GM12878 (cell line): ENCODE measurements around the gene VMP1. TPM values are rescaled to one million over a fixed set of nuclear protein-coding genes. Genes with fewer than 3 reads are reported as not detected.

Source experiments
- ATF7 ChIP-seq: fragments of 450-650 bp; IDR thresholded peaks from 2 replicates; pipeline ENCODE4 v1.6.1; 2016; ENCODE audit warnings: low read depth, mild to moderate bottlenecking
- CEBPB ChIP-seq, 2 experiments: fragments of 150-350 bp in 1 of 2; IDR thresholded peaks; 2 replicates each; pipeline ENCODE4 v1.6.1; 2012 to 2014; ENCODE audit warnings: low read depth in 2 of 2, low read length in 2 of 2, borderline replicate concordance in 1 of 2, inconsistent platforms in 1 of 2
- CHD2 ChIP-seq: IDR thresholded peaks from 2 replicates; pipeline ENCODE4 v1.6.1; 2011; ENCODE audit warnings: low read depth, low read length, improper control_type of control experiment, borderline replicate concordance
- CREB1 ChIP-seq: IDR thresholded peaks from 2 replicates; pipeline ENCODE4 v1.6.1; 2012; ENCODE audit warnings: low read depth, mild to moderate bottlenecking, inconsistent platforms
- EGR1 ChIP-seq, 2 experiments: IDR thresholded peaks; 1 replicate in 1 of 2; 2 replicates in 1 of 2; pipeline ENCODE4 v1.6.1; 2011 to 2012; ENCODE audit warnings: low read depth in 2 of 2, low read length in 2 of 2, borderline replicate concordance in 1 of 2, mild to moderate bottlenecking in 1 of 2, moderate library complexity in 1 of 2
- EZH2 ChIP-seq: IDR thresholded peaks from 2 replicates; pipeline ENCODE4 v1.6.1; 2012; ENCODE audit warnings: low read depth, mild to moderate bottlenecking, control low read depth, inconsistent platforms, low read length, borderline replicate concordance; ENCODE audit not compliant: control insufficient read depth
- HDAC2 ChIP-seq: fragments of 200-600 bp; sonication (generic); IDR thresholded peaks from 2 replicates; pipeline ENCODE4 v1.6.1; 2017
- KDM1A ChIP-seq: fragments of 200-600 bp; sonication (generic); IDR thresholded peaks from 2 replicates; pipeline ENCODE4 v1.6.1; 2016; ENCODE audit warnings: borderline replicate concordance
- PAX5 ChIP-seq: IDR thresholded peaks from 2 replicates; pipeline ENCODE4 v1.6.1; 2011; ENCODE audit warnings: low read depth, low read length, borderline replicate concordance
- PAX8 ChIP-seq: fragments of 450-650 bp; IDR thresholded peaks from 2 replicates; pipeline ENCODE4 v1.6.1; 2017; ENCODE audit warnings: mild to moderate bottlenecking, moderate library complexity
- POLR2AphosphoS5 ChIP-seq: IDR thresholded peaks from 2 replicates; pipeline ENCODE4 v1.6.1; 2011; ENCODE audit warnings: mild to moderate bottlenecking, low read length, inconsistent platforms
- RAD21 ChIP-seq: IDR thresholded peaks from 2 replicates; pipeline ENCODE4 v1.6.1; 2011; ENCODE audit warnings: mild to moderate bottlenecking, low read depth, low read length, moderate library complexity; ENCODE audit not compliant: insufficient read depth
- SMARCA5 ChIP-seq: fragments of 450-650 bp; IDR thresholded peaks from 2 replicates; pipeline ENCODE4 v1.6.1; 2017; ENCODE audit warnings: mild to moderate bottlenecking
- SMC3 ChIP-seq: IDR thresholded peaks from 2 replicates; pipeline ENCODE4 v1.6.1; 2011; ENCODE audit warnings: low read length, improper control_type of control experiment, borderline replicate concordance
- SPI1 ChIP-seq: IDR thresholded peaks from 2 replicates; pipeline ENCODE4 v1.6.1; 2011; ENCODE audit warnings: low read depth, mild to moderate bottlenecking, low read length, moderate library complexity, borderline replicate concordance; ENCODE audit not compliant: insufficient read depth
- STAT3 ChIP-seq: IDR thresholded peaks from 2 replicates; pipeline ENCODE4 v1.6.1; 2011; ENCODE audit warnings: low read depth, low read length, improper control_type of control experiment
- SUPT20H ChIP-seq: IDR thresholded peaks from 2 replicates; pipeline ENCODE4 v1.6.1; 2011; ENCODE audit warnings: low read depth, mild to moderate bottlenecking, low read length, moderate library complexity, borderline replicate concordance; ENCODE audit not compliant: control insufficient read depth
- TAF1 ChIP-seq: IDR thresholded peaks from 2 replicates; pipeline ENCODE4 v1.6.1; 2011; ENCODE audit warnings: mild to moderate bottlenecking, low read depth, low read length, borderline replicate concordance
- USF2 ChIP-seq: IDR thresholded peaks from 2 replicates; pipeline ENCODE4 v1.6.1; 2011; ENCODE audit warnings: low read depth, low read length, improper control_type of control experiment, borderline replicate concordance
- YBX1 ChIP-seq: fragments of 450-650 bp; IDR thresholded peaks from 2 replicates; pipeline ENCODE4 v1.6.1; 2016; ENCODE audit warnings: antibody characterized with exemption
- ZBTB11 ChIP-seq: fragments of 450-650 bp; formaldehyde crosslinking; IDR thresholded peaks from 2 replicates; pipeline ENCODE4 v1.5.0; 2022; ENCODE audit warnings: mild to moderate bottlenecking, missing genetic modification characterization
- ZNF24 ChIP-seq: fragments of 450-650 bp; IDR thresholded peaks from 2 replicates; pipeline ENCODE4 v1.6.1; 2017; ENCODE audit warnings: antibody characterized with exemption, mild to moderate bottlenecking
- polyA plus RNA-seq, 11 experiments: library from polyadenylated mRNA; depleted of rRNA in 4 of 11; unstranded in 6 of 11; stranded (reverse) in 5 of 11; fragments of >200 nt; fragmentation: Nextera tagmentation in 4 of 11; fragmentation: Illumina TruSeq in 1 of 11; extraction: Ambion mirVana in 4 of 11; extraction: Trizol in 1 of 11; gene quantifications; 1 replicate in 1 of 11; 2 replicates in 10 of 11; pipeline versions ENCODE4 v1.2.1 to v1.2.3, GENCODE V29; 2011 to 2016; ENCODE audit warnings: inconsistent platforms in 2 of 11, missing spikeins in 2 of 11, low read depth in 1 of 11
- total RNA-seq, 4 experiments: library from RNA; depleted of rRNA in 3 of 4; stranded (reverse); fragments of >200 nt in 3 of 4; fragmentation: Illumina TruSeq in 1 of 4; extraction: Trizol in 1 of 4; gene quantifications; 2 replicates each; pipeline versions ENCODE4 v1.2.1 to v1.2.3, GENCODE V29; 2013 to 2021
- TF ChIP-seq, protein P1 (sequence below): fragments of 450-650 bp; IDR thresholded peaks from 2 replicates; pipeline ENCODE4 v1.6.1; 2016; ENCODE audit warnings: mild to moderate bottlenecking
- TF ChIP-seq, protein P2 (sequence below): fragments of 450-650 bp; IDR thresholded peaks from 2 replicates; pipeline ENCODE4 v1.6.1; 2016; ENCODE audit warnings: mild to moderate bottlenecking

The VMP1 gene
- total and polyA plus RNA-seq, 10 of the 15 experiments (the other 5 are each of a cell fraction or from before 2014, with no cell fraction given): 88.4 to 199 (median 132) TPM

GRCh38 chr17:59842901-59843652 is 135.6 kb downstream of the VMP1 start (continued):
- TF ChIP-seq SPI1 (no peak), YBX1 (no peak), PAX5 (0 out of 2 replicates have a peak, but pooled peaks have one; percentile 24), POLR2AphosphoS5 (peak; percentile 84), ZBTB11 (CRISPR knock-in tag) (peak; percentile 10; the same call in 1 of the 2 replicates), KDM1A (no peak), RAD21 (0 out of 2 replicates have a peak, but pooled peaks have one; percentile 4), SMC3 (no peak; the same call in 1 of the 2 replicates), HDAC2 (no peak), EGR1 (IDR thresholded peaks at IDR 0.05; ENCODE audit: borderline replicate concordance in 1 of 2, low read depth in 2 of 2, low read length in 2 of 2) (no peak), PAX8 (no peak; the same call in 1 of the 2 replicates), STAT3 (0 out of 2 replicates have a peak, but pooled peaks have one; percentile 36), ZNF24 (peak; percentile 5; the same call in 1 of the 2 replicates), CEBPB (IDR thresholded peaks at IDR 0.05; ENCODE audit: borderline replicate concordance in 1 of 2, low read depth in 2 of 2, low read length in 2 of 2) (no peak), CREB1 (no peak; the same call in 1 of the 2 replicates), ATF7 (peak; percentile 47; the same call in 1 of the 2 replicates), CHD2 (no peak), EZH2 (no peak), TAF1 (no peak), USF2 (no peak), SMARCA5 (peak; percentile 34; the same call in 1 of the 2 replicates), SUPT20H (no peak)
- TF ChIP-seq, protein P1, sequence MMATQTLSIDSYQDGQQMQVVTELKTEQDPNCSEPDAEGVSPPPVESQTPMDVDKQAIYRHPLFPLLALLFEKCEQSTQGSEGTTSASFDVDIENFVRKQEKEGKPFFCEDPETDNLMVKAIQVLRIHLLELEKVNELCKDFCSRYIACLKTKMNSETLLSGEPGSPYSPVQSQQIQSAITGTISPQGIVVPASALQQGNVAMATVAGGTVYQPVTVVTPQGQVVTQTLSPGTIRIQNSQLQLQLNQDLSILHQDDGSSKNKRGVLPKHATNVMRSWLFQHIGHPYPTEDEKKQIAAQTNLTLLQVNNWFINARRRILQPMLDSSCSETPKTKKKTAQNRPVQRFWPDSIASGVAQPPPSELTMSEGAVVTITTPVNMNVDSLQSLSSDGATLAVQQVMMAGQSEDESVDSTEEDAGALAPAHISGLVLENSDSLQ: peak; percentile 55
- TF ChIP-seq, protein P2, sequence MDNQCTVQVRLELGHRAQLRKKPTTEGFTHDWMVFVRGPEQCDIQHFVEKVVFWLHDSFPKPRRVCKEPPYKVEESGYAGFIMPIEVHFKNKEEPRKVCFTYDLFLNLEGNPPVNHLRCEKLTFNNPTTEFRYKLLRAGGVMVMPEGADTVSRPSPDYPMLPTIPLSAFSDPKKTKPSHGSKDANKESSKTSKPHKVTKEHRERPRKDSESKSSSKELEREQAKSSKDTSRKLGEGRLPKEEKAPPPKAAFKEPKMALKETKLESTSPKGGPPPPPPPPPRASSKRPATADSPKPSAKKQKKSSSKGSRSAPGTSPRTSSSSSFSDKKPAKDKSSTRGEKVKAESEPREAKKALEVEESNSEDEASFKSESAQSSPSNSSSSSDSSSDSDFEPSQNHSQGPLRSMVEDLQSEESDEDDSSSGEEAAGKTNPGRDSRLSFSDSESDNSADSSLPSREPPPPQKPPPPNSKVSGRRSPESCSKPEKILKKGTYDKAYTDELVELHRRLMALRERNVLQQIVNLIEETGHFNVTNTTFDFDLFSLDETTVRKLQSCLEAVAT: peak; percentile 66
